ENCODE data around the gene CALB2.
"Not testable (repeated sequence)": the region's sequence is repeated elsewhere in the genome, so short reads cannot be mapped to it uniquely, and the experiment has no call there.

CALB2 gene

GRCh38 chr16:71350821-71351557 is 7.5 kb upstream of the CALB2 start:
- no peak overlapping the region for H3K4me3 ChIP-seq (ENCODE audit: low read depth, low read length)

GRCh38 chr16:71351558-71351901 is 7.0 kb upstream of the CALB2 start:
- DNase-seq (ENCODE audit: low read depth) = no peak
- no peak overlapping the region for H3K4me3 ChIP-seq (ENCODE audit: low read depth, low read length)

More at GRCh38 chr16:71350821-71351557, 7.5 kb upstream of the CALB2 start:
- DNase-seq (ENCODE audit: low read depth) = no peak

- no peak overlapping the region for H3K4me3 ChIP-seq (ENCODE audit: low read depth, low read length)
- no peak for DNase-seq (ENCODE audit: low read depth)
Observed at GRCh38 chr16:71352466-71352865, 6.1 kb upstream of the CALB2 start.

GRCh38 chr16:71352963-71353460 is 5.5 kb upstream of the CALB2 start:
- no peak overlapping the region for H3K4me3 ChIP-seq (ENCODE audit: low read depth, low read length)
- DNase-seq (ENCODE audit: low read depth) = no peak

- H3K4me3 ChIP-seq (ENCODE audit: low read depth, low read length) = no peak overlapping the region
- no peak for DNase-seq (ENCODE audit: low read depth)
Observed at GRCh38 chr16:71353736-71354135, 4.8 kb upstream of the CALB2 start.

GRCh38 chr16:71354156-71354555 is 4.4 kb upstream of the CALB2 start:
- DNase-seq (ENCODE audit: low read depth) = no peak
- H3K4me3 ChIP-seq (ENCODE audit: low read depth, low read length) = no peak overlapping the region

- no peak overlapping the region for H3K4me3 ChIP-seq (ENCODE audit: low read depth, low read length)
- no peak for DNase-seq (ENCODE audit: low read depth)
Observed at GRCh38 chr16:71356051-71356740, 2.3 kb upstream of the CALB2 start.

GRCh38 chr16:71356936-71357335 is 1.6 kb upstream of the CALB2 start:
- not testable (repeated sequence) for DNase-seq (ENCODE audit: low read depth); H3K4me3 ChIP-seq (ENCODE audit: low read depth, low read length)

- no peak for DNase-seq (ENCODE audit: low read depth)
Observed at GRCh38 chr16:71357681-71358080, 842 bp upstream of the CALB2 start.

GRCh38 chr16:71359431-71359830 is 908 bp downstream of the CALB2 start:
- no peak for DNase-seq (ENCODE audit: low read depth)
- no peak overlapping the region for H3K4me3 ChIP-seq (ENCODE audit: low read depth, low read length)

More at GRCh38 chr16:71357681-71358080, 842 bp upstream of the CALB2 start:
- no peak overlapping the region for H3K4me3 ChIP-seq (ENCODE audit: low read depth, low read length)

GRCh38 chr16:71360378-71360777 is 1.9 kb downstream of the CALB2 start:
- no peak overlapping the region for H3K4me3 ChIP-seq (ENCODE audit: low read depth, low read length)
- peak; percentile 61 for DNase-seq (ENCODE audit: low read depth)

GRCh38 chr16:71364133-71364681 is 5.7 kb downstream of the CALB2 start:
- H3K4me3 ChIP-seq (ENCODE audit: low read depth, low read length) = no peak overlapping the region
- DNase-seq (ENCODE audit: low read depth) = no peak

- DNase-seq (ENCODE audit: low read depth) = no peak
- no peak overlapping the region for H3K4me3 ChIP-seq (ENCODE audit: low read depth, low read length)
Observed at GRCh38 chr16:71365021-71365420, 6.5 kb downstream of the CALB2 start.

- no peak overlapping the region for H3K4me3 ChIP-seq (ENCODE audit: low read depth, low read length)
- DNase-seq (ENCODE audit: low read depth) = no peak
Observed at GRCh38 chr16:71367241-71367976, 8.9 kb downstream of the CALB2 start.

- DNase-seq (ENCODE audit: low read depth) = no peak
- no peak overlapping the region for H3K4me3 ChIP-seq (ENCODE audit: low read depth, low read length)
Observed at GRCh38 chr16:71368958-71369357, 10.4 kb downstream of the CALB2 start.

- DNase-seq (ENCODE audit: low read depth) = no peak
- no peak overlapping the region for H3K4me3 ChIP-seq (ENCODE audit: low read depth, low read length)
Observed at GRCh38 chr16:71369494-71369893, 11.0 kb downstream of the CALB2 start.

- no peak for DNase-seq (ENCODE audit: low read depth)
- H3K4me3 ChIP-seq (ENCODE audit: low read depth, low read length) = no peak overlapping the region
Observed at GRCh38 chr16:71371237-71371636, 12.7 kb downstream of the CALB2 start.

GRCh38 chr16:71373073-71373472 is 14.6 kb downstream of the CALB2 start:
- H3K4me3 ChIP-seq (ENCODE audit: low read depth, low read length) = no peak overlapping the region
- peak; percentile 42 for DNase-seq (ENCODE audit: low read depth)

GRCh38 chr16:71376465-71377157 is 18.1 kb downstream of the CALB2 start:
- DNase-seq (ENCODE audit: low read depth) = no peak
- H3K4me3 ChIP-seq (ENCODE audit: low read depth, low read length) = no peak overlapping the region
